Measurements from ENCODE around the gene KCNAB1.

DNA sequence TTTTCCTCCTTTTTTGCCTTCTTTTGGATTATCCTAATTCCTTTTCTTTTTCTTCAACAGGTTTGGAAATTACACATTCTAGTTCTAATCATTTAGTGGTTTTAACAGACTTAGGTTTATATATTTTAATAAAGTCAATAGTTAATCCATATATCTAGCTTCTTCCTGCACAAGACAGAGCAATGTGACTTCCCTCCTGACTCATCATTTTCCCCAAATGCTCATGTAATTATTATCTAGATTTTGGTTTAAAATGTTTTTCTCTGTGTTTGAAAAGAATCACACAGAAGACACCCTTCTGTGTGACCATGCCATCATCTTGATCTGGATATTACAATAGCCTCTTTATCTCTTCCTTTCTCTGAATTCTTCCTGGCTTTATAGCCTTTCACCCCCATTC, 463.1 kb downstream of the KCNAB1 start:
- TF ChIP-seq EZH2 (IDR thresholded peaks at IDR 0.05; ENCODE audit: low read length, missing control alignments): no peak
- TF ChIP-seq, protein P1, sequence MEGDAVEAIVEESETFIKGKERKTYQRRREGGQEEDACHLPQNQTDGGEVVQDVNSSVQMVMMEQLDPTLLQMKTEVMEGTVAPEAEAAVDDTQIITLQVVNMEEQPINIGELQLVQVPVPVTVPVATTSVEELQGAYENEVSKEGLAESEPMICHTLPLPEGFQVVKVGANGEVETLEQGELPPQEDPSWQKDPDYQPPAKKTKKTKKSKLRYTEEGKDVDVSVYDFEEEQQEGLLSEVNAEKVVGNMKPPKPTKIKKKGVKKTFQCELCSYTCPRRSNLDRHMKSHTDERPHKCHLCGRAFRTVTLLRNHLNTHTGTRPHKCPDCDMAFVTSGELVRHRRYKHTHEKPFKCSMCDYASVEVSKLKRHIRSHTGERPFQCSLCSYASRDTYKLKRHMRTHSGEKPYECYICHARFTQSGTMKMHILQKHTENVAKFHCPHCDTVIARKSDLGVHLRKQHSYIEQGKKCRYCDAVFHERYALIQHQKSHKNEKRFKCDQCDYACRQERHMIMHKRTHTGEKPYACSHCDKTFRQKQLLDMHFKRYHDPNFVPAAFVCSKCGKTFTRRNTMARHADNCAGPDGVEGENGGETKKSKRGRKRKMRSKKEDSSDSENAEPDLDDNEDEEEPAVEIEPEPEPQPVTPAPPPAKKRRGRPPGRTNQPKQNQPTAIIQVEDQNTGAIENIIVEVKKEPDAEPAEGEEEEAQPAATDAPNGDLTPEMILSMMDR (conservative IDR thresholded peaks at IDR 0.05 in 1 of 2, IDR thresholded peaks at IDR 0.05 in 1 of 2; ENCODE audit: low read depth in 1 of 2, low read length in 2 of 2): no peak

All from fibroblast of lung (primary cell).